SHP77 treated with DMSO at 0.1 percent for 48 hours (cell line): Measurements from ENCODE around the gene GPNMB.
"Not testable (repeated sequence)": the region's sequence is repeated elsewhere in the genome, so short reads cannot be mapped to it uniquely, and the experiment has no call there.

Experiments used
- DNase-seq: peaks from one replicate; lab custom pipeline; 2025; lab: John Stamatoyannopoulos, UW

The GPNMB gene

DNA sequence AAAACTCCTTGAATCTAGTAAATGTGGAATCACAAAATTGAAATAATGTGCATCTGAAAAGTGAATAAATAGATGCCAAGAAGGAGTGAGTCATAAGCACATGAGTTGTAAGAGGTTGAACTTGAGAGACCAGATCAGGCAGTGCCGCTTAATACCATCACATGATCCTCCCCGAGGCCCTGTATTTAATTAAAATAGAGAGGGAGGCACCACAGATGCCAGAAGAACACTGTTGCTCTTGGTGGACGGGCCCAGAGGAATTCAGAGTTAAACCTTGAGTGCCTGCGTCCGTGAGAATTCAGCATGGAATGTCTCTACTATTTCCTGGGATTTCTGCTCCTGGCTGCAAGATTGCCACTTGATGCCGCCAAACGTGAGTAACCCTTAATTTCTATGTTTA lies at the start of gene GPNMB:
GPNMB (plus strand) TSS at position 221 of the 400 bp plus-strand sequence; CDS start at position 304, 83 bp downstream.
- no peak for DNase-seq

DNA sequence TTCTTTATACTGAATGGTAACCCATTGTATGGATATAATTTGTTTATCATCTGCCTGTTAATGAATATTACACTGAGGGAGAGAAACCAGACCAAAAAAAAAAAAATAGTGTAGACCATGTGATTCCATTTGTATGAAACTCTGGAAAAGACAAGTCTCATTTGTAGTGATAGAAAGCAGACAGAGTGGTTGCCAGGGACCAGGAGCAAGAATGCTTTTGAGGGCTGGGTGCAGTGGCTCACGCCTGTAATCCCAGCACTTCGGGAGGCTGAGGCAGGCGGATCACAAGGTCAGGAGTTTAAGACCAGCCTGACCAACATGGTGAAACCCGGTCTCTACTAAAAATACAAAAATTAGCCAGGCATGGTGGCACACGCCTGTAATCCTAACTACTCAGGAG lies 48.8 kb upstream of the GPNMB start:
- not testable (repeated sequence) for DNase-seq

GRCh38 chr7:23200331-23200730 lies 46.2 kb upstream of the GPNMB start:
- no peak for DNase-seq

DNA sequence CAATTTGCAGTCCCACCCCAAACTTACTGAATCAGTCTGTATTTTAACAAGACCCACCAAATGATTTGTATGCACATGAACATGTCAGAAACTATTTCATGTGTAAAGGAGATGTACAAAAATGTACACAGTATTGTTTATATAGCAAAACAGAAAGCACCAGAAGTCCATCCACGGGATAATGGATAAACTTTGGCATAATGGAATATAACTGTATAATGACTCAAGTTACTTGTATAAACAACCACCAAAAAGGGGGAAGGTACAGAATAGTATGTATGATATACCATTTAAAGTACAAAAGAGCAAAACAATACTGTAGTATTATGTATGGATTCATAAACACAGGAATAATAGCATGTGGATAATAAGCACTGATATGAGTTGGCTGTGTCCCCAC lies 42.3 kb upstream of the GPNMB start:
- DNase-seq, result no peak

- DNase-seq, result no peak
These were observed 41.0 kb upstream of the GPNMB start for GRCh38 chr7:23205577-23205908.

- no peak for DNase-seq
These were observed 40.4 kb upstream of the GPNMB start for GRCh38 chr7:23205909-23206767.

DNA sequence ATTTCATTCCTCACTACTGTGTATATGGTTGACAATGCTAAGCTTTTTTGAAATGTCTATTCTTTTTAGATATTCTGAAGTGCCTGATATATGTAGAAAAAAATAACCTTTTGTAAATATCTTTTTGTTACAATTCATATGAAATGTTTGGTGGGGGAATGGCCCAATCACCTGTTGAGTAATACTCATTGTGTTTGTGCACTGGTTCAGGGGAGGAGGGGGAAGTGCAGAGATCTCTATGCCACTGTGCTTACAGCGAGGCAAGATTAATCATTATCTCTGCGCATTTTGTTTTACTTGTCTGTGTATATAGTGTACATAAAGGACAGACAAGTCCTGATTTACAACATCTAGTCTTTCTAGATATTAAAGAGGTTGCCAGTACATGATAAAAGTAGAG lies 39.6 kb upstream of the GPNMB start:
- DNase-seq, result no peak

DNA sequence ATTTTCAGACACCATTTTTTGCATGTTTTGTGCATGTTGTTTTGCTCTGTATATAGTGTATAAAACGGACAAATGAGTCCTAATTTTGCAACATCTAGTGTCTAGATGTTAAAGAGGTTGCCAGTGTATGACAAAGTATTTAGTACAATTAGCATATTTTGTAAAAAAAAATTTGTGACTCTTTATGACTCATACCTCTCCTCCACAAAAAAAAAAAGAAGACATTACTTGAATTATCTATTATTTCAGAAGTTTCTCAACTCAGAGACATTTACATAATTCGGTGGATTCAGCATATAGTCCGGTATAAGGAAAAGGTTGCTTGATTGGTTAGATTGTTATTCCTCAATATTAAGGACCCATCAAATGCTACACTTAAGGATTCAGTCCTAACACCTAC lies 38.7 kb upstream of the GPNMB start:
- DNase-seq, result no peak

DNA sequence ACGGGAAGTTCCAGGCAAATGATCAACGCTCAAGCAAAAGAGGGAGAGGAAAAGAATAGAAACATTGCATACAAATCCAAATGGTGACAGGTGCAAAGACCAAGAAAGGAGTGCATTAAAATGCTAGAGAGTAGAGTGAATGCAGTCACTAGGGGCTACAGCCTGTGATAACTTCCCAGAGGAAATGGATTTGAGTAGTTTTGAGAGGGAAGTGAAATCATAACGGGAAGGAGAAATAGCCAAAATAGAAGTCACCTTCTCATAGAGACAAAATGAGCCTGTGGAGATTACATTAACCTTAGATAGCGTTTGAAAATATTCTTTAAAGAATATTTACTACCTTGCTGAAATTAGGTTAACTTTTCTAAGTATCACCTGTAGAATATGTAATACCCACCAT lies 38.3 kb upstream of the GPNMB start:
- no peak for DNase-seq

DNA sequence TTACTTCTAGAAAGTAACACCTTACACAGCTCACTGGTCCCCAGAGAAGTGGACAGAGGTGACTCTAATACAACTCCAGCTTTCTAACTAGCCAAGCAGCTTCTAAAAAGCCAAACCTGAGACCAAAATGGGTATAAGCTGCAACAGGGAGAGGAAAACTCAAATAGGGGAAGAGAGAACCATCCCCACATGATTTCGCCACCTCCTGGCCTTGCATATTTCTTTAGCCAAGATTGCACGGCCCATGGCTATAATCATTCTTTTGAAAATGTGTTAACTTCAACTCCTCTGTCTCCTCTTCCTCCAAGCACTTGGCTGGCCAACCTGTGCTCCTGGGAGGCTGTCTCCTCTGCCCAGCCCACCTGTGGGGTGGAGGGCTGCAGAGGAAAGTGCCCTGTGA lies 36.1 kb upstream of the GPNMB start:
- DNase-seq, result no peak

- DNase-seq, result no peak
These were observed 35.0 kb upstream of the GPNMB start for GRCh38 chr7:23211589-23211988.

DNA sequence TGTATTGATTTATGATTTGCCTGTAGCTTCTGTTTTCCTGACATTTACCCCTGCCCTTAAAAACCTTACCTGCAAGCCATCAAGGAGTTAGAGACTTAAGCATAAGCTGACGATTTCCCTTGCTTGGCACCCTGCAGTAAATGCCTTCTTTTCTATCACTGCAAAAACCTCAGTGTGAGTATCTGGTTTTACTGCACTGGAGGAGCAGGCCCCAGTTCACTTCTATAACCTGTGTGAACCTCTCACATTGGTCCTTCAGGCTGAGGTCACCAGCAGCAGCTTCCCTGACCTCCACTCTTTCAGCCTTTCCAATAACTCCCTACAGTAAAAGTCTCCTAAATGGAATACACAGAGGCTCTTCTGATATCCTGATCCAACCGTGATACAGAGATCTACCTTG lies 34.2 kb upstream of the GPNMB start:
- DNase-seq, result no peak

DNA sequence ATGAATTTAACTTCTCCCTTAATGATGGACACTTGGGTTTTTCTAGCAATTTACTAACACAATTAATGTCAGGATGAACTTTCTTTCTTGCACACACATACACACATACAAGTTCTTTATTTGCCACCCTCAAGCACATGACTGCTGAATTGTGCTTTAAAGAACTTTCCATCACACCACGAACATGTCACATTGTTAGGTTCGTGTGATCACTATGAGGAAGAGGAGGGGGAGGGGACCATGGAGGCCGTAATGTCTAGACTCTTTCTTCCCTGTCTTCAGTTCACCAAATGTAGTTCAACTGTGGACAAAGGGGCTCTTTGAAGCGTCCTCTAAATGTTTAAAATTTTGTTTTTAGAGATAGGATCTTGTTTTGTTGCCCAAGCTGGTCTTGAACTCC lies 33.7 kb upstream of the GPNMB start:
- no peak for DNase-seq

DNA sequence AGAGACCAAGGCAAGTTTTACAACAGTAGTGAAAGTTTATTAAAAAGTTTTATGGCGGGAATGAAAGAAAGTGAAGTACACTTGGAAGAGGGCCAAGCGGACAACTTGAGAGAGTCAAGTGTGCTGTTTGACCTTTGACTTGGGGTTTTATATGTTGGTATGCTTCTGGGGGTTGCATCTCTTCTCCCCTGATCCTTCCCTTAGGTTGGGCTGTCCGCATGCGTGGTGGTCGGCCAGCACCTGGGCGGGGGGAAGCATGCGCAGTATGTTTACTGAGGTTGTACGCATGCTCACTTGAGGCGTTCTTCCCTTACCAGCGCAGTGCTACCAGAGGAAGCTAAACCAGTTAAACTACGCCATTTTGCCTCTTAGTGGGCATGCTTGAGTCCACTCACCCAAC lies 32.8 kb upstream of the GPNMB start:
- DNase-seq, result no peak

GRCh38 chr7:23214423-23214822 lies 32.2 kb upstream of the GPNMB start:
- no peak for DNase-seq

- DNase-seq, result no peak
These were observed 31.6 kb upstream of the GPNMB start for GRCh38 chr7:23214938-23215337.

DNA sequence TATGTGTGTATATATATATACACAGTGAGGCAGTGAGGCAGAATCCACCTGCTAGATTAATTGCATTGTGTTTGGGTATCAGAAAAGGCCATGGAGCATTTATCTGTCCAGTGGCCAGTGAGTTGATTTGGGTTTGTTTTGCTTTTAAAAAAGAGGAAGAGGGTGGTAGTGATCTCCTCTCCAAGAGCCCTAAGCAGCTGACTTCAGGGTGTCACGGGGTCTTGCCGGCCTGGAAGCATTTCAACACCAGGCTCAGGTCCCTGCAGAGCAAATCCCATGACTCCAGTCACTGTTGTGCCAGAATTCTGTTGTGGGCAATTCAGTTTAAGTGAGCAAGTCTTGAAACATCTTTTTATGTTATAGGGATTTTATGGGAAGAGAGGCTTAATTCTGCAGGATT lies 30.6 kb upstream of the GPNMB start:
- no peak for DNase-seq

DNA sequence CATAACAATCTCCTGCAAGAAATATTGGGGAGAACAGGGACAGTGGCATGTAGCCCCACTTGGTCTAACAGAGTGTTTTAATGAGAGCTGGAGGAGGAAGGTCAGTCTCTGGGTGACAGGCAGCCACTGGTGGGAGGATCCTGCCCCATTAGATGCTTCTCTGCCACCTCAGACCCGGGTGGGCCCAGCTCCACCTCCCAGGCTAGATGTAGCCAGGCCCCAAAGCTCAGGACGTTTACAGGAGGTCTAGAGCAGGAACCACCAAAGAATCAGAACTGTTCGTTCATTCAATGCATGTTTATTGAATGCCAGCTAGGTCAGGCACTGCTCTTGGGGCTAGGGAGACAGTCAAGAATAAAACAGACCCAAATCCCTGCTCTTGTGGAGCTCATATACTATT lies 28.4 kb upstream of the GPNMB start:
- DNase-seq, result no peak

- DNase-seq, result no peak
These were observed 25.8 kb upstream of the GPNMB start for GRCh38 chr7:23220690-23221305.

GRCh38 chr7:23222439-23223030 lies 24.0 kb upstream of the GPNMB start:
- DNase-seq, result no peak

DNA sequence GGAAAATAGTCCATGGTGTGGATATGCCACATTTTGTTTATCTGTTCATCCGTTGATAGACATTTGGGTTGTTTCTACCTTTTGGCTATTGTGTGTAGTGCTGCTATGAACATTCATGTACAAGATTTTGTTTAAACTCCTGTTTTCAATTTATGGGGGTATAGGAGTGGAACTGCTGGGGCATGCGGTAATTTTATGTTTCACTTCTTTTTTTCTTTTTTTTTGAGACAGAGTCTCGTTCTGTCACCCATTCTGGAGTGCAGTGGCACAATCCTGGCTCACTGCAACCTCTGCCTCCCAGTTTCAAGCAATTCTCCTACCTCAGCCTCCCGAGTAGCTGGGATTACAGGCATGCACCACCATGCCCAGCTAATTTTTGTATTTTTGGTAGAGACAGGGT lies 22.2 kb upstream of the GPNMB start:
- DNase-seq, result not testable (repeated sequence)

GRCh38 chr7:23226844-23227450 lies 19.6 kb upstream of the GPNMB start:
- no peak for DNase-seq

DNA sequence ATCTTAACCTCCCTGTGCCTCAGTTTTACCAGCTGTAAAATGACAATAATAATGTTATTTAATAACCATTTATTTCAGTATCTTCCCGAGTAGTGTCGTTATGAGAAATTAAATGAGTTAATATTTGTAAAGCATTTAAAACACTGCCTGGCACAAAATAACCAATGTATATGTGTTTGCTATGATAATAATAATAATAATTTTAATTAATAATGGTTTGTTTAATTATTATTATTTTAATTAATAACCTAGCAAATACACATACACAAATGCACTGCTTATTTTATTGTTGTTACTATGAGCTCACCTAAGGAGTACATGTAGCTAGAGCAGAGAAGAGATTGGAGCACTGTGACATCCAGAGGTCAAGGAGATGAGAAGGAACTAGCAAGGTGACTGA lies 18.2 kb upstream of the GPNMB start:
- DNase-seq, result no peak
